Upper lobe of left lung (tissue), 4 donors: ENCODE results near the gene ZFAND5.

Source experiments
- CTCF ChIP-seq, 6 experiments: fragments of 450-650 bp in 4 of 6; fragments of 200-600 bp in 2 of 6; sonication (generic) in 2 of 6; IDR thresholded peaks; one replicate each; pipeline ENCODE4 v1.5.1; 2016 to 2019; ENCODE audit warnings: antibody characterized with exemption in 6 of 6
- EP300 ChIP-seq, 4 donors: sonication (generic); formaldehyde crosslinking; IDR thresholded peaks; one replicate each; pipeline ENCODE4 v1.5.1; 2017; ENCODE audit warnings: antibody characterized with exemption in 4 of 4, control low read depth in 2 of 4
- POLR2A ChIP-seq, 4 donors: fragments of 450-650 bp; IDR thresholded peaks; one replicate each; pipeline ENCODE4 v1.5.1; 2016 to 2017; ENCODE audit warnings: antibody characterized with exemption in 4 of 4, mild to moderate bottlenecking in 2 of 4
- POLR2AphosphoS5 ChIP-seq, 2 donors: sonication (generic); formaldehyde crosslinking; IDR thresholded peaks; one replicate each; pipeline ENCODE4 v1.5.1; 2017; ENCODE audit warnings: antibody characterized with exemption in 2 of 2

GRCh38 chr9:72401396-72401795 is 36.4 kb upstream of the ZFAND5 start:
- TF ChIP-seq POLR2A (IDR thresholded peaks at IDR 0.05) = no peak
- no peak for TF ChIP-seq CTCF (IDR thresholded peaks at IDR 0.05)
- no peak for TF ChIP-seq EP300 (IDR thresholded peaks at IDR 0.05)
- TF ChIP-seq POLR2AphosphoS5 (IDR thresholded peaks at IDR 0.05) = no peak
